K562 (cell line): ENCODE data around the gene RHEX. TPM values are rescaled to one million over a fixed set of nuclear protein-coding genes. Genes with fewer than 3 reads are reported as not detected.

Experiments used
- ATAC-seq: fragments of 200-7000 bp; cut with Tn5 transposase; 3 replicates; pipeline ENCODE4 v1.9.1; 2020; ENCODE audit warnings: moderate library complexity
- BruUV-seq: library from RNA; stranded (reverse); fragments of 400-500 nt; replicated peaks from 2 replicates; lab custom pipeline; 2021; lab: Mats Ljungman, UMichigan
- CTCF ChIA-PET: fragments of 300-600 bp; formaldehyde crosslinking; extraction: SDS; loops from one replicate; lab custom pipeline; 2021; ENCODE audit warnings: low intra/inter-chr PET ratio; lab: Yijun Ruan, JAX
- POLR2A ChIA-PET: fragments of 300-600, 350-650 bp; sonication (Branson Sonifier 250); formaldehyde crosslinking; extraction: SDS; loops from one replicate; lab custom pipeline; 2021; ENCODE audit warnings: antibody characterized with exemption, inconsistent platforms; lab: Yijun Ruan, JAX
- DNase-seq, 4 experiments: peaks; one replicate each; pipeline versions ENCODE4 v3.0.0 to v3.0.0-alpha.2; 2011 to 2018; ENCODE audit warnings: low spot score in 3 of 4, mixed read lengths in 3 of 4; ENCODE audit errors: extremely low read depth in 1 of 4
- FAIRE-seq: peaks from 2 replicates; lab custom pipeline; 2011; peaks lifted over from hg19 to GRCh38; lab: Jason Lieb, UNC
- H2AFZ ChIP-seq: 2 replicates; pipeline ENCODE4 v1.6.0; 2011; ENCODE audit warnings: low read depth, low read length, control low read depth, inconsistent platforms
- H3K27ac ChIP-seq: fragments of 200-600 bp; 3 replicates; pipeline ENCODE4 v1.8.0; 2011; ENCODE audit warnings: low read depth, mild to moderate bottlenecking, control low read depth, inconsistent platforms, low read length, moderate library complexity, mixed read lengths; ENCODE audit errors: extremely low read depth
- H3K27me3 ChIP-seq, 2 experiments: fragments of 300-600 bp in 1 of 2; 2 replicates in 1 of 2; 3 replicates in 1 of 2; pipeline versions ENCODE4 v1.6.0 to v1.8.0; 2011; ENCODE audit warnings: inconsistent platforms in 2 of 2, low read length in 2 of 2, mild to moderate bottlenecking in 1 of 2, mixed read lengths in 1 of 2, moderate library complexity in 1 of 2; ENCODE audit not compliant: control insufficient read depth in 2 of 2, insufficient read depth in 2 of 2
- H3K36me3 ChIP-seq: fragments of 300-600 bp; 3 replicates; pipeline ENCODE4 v1.8.0; 2011; ENCODE audit warnings: mild to moderate bottlenecking, low read length, inconsistent platforms; ENCODE audit not compliant: control insufficient read depth, insufficient read depth
- H3K4me1 ChIP-seq, 2 experiments: fragments of 200-600 bp in 1 of 2; replicated peaks in 1 of 2; 2 replicates in 1 of 2; 3 replicates in 1 of 2; pipeline versions ENCODE4 v1.5.1 to v1.8.0; 2011; ENCODE audit warnings: inconsistent platforms in 2 of 2, low read length in 2 of 2, mild to moderate bottlenecking in 1 of 2, mixed read lengths in 1 of 2, moderate library complexity in 1 of 2; ENCODE audit not compliant: control insufficient read depth in 2 of 2, insufficient read depth in 2 of 2
- H3K4me2 ChIP-seq: 2 replicates; pipeline ENCODE4 v1.6.1; 2011; ENCODE audit warnings: low read length, control low read depth, inconsistent platforms, mixed read lengths; ENCODE audit not compliant: insufficient read depth
- H3K4me3 ChIP-seq: fragments of 200-600 bp; sonication (generic), shearing (Covaris generic); 2 replicates; pipeline ENCODE4 v1.5.1; 2016; ENCODE audit warnings: control low read depth, inconsistent platforms
- H3K79me2 ChIP-seq: fragments of 200-600 bp; 3 replicates; pipeline ENCODE4 v1.8.0; 2011; ENCODE audit warnings: low read length, inconsistent platforms; ENCODE audit not compliant: control insufficient read depth, insufficient read depth
- H3K9ac ChIP-seq, 2 experiments: 2 replicates each; pipeline versions ENCODE4 v1.6.0 to v1.6.1; 2011; ENCODE audit warnings: low read depth in 2 of 2, low read length in 2 of 2, control low read depth in 1 of 2, inconsistent platforms in 1 of 2, mild to moderate bottlenecking in 1 of 2, mixed read lengths in 1 of 2; ENCODE audit not compliant: insufficient read depth in 1 of 2
- H3K9me1 ChIP-seq: one replicate; pipeline ENCODE4 v1.6.0; 2011; ENCODE audit warnings: inconsistent platforms, mild to moderate bottlenecking, low read length, moderate library complexity; ENCODE audit not compliant: control insufficient read depth, insufficient read depth
- H3K9me3 ChIP-seq: replicated peaks from 2 replicates; pipeline ENCODE4 v1.5.1; 2011; ENCODE audit warnings: low read depth, low read length, inconsistent platforms; ENCODE audit not compliant: control insufficient read depth, insufficient read depth
- H4K20me1 ChIP-seq: replicated peaks from 2 replicates; pipeline ENCODE4 v1.6.1; 2011; ENCODE audit warnings: low read length, inconsistent platforms, mixed read lengths; ENCODE audit not compliant: control insufficient read depth, insufficient read depth
- ATF2 ChIP-seq: sonication (generic); formaldehyde crosslinking; IDR thresholded peaks from 2 replicates; pipeline ENCODE4 v1.8.1; 2022; ENCODE audit warnings: missing genetic modification reagents
- CCAR2 ChIP-seq: fragments of 200-400 bp; formaldehyde crosslinking; IDR thresholded peaks from 2 replicates; pipeline ENCODE4 v1.6.1; 2017; ENCODE audit warnings: mild to moderate bottlenecking, low read depth, low read length
- CHD1 ChIP-seq: fragments of 200-600 bp; sonication (generic); IDR thresholded peaks from one replicate; pipeline ENCODE4 v1.6.1; 2012; ENCODE audit warnings: mild to moderate bottlenecking, moderate library complexity, low read length, inconsistent platforms
- ELF4 ChIP-seq: fragments of 450-650 bp; formaldehyde crosslinking; IDR thresholded peaks from 2 replicates; pipeline ENCODE4 v1.4.0; 2022; ENCODE audit warnings: missing genetic modification characterization
- ETV5 ChIP-seq: sonication (generic); formaldehyde crosslinking; IDR thresholded peaks from 2 replicates; pipeline ENCODE4 v1.4.0; 2020; ENCODE audit warnings: low read depth, mild to moderate bottlenecking, missing genetic modification reagents
- HNRNPK ChIP-seq: fragments of 200-400 bp; formaldehyde crosslinking; IDR thresholded peaks from one replicate; pipeline ENCODE4 v1.6.1; 2018; ENCODE audit warnings: mild to moderate bottlenecking, low read depth, low read length; ENCODE audit not compliant: poor library complexity, severe bottlenecking
- NCOA2 ChIP-seq, 2 experiments: fragments of 450-650 bp; IDR thresholded peaks; 2 replicates each; pipeline ENCODE4 v1.6.1; 2018; ENCODE audit warnings: mild to moderate bottlenecking in 2 of 2, moderate library complexity in 1 of 2; ENCODE audit not compliant: partially characterized antibody in 2 of 2
- STAT5A ChIP-seq: IDR thresholded peaks from 2 replicates; pipeline ENCODE4 v1.6.1; 2012; ENCODE audit warnings: low read length, inconsistent platforms, borderline replicate concordance
- TAF15 ChIP-seq: fragments of 200-400 bp; formaldehyde crosslinking; IDR thresholded peaks from 2 replicates; pipeline ENCODE4 v1.6.1; 2017; ENCODE audit warnings: mild to moderate bottlenecking, low read depth, low read length, moderate library complexity
- THRAP3 ChIP-seq: fragments of 450-650 bp; IDR thresholded peaks from 2 replicates; pipeline ENCODE4 v1.6.1; 2016; ENCODE audit warnings: mild to moderate bottlenecking, inconsistent platforms, borderline replicate concordance
- ZBED1 ChIP-seq: IDR thresholded peaks from 2 replicates; pipeline ENCODE4 v1.6.1; 2014
- ZNF282 ChIP-seq: sonication (generic); formaldehyde crosslinking; IDR thresholded peaks from 2 replicates; pipeline ENCODE4 v1.8.1; 2023; ENCODE audit warnings: missing genetic modification reagents
- WGBS: fragments of 100-300 bp; shearing (Covaris generic); methylation state at CpG from one replicate; pipeline ENCODE4 v1.1.6; 2016; ENCODE audit warnings: low coverage, mixed read lengths; ENCODE audit not compliant: insufficient coverage; ENCODE audit errors: missing lambda C conversion rate; 5-methylcytosine and 5-hydroxymethylcytosine counted together
- in situ Hi-C: fragments of 300-500 bp; cut with MboI; formaldehyde crosslinking; loops from 4 replicates; pipeline ENCODE4 v1.15.0; 2018; ENCODE audit warnings: inconsistent platforms, mixed read lengths
- intact Hi-C: fragments of 100-400 bp; cut with micrococcal nuclease; formaldehyde crosslinking; loops from 2 replicates; pipeline ENCODE4 v1.14.2; 2022
- polyA plus RNA-seq, 8 experiments: library from polyadenylated mRNA; depleted of rRNA in 4 of 8; stranded (reverse) in 5 of 8; unstranded in 3 of 8; fragments of >200 nt; fragmentation: Nextera tagmentation in 2 of 8; fragmentation: Illumina TruSeq in 1 of 8; extraction: Ambion mirVana in 2 of 8; extraction: Trizol in 1 of 8; gene quantifications; 2 replicates each; pipeline versions ENCODE4 v1.2.1 to v1.2.3, GENCODE V29; 2011 to 2014; ENCODE audit warnings: inconsistent platforms in 1 of 8, missing spikeins in 1 of 8
- total RNA-seq, 7 experiments: library from RNA; depleted of rRNA in 6 of 7; stranded (reverse); fragments of >200 nt in 6 of 7; fragmentation: Illumina TruSeq in 2 of 7; extraction: Trizol in 2 of 7; gene quantifications; 2 replicates each; pipeline versions ENCODE4 v1.2.1 to v1.2.3, GENCODE V29; 2011 to 2021; ENCODE audit warnings: low replicate concordance in 1 of 7
- TF ChIP-seq, protein P1 (sequence below), 3 experiments: IDR thresholded peaks in 2 of 3; conservative IDR thresholded peaks in 1 of 3; 2 replicates each; pipeline ENCODE4 v1.5.1; 2011 to 2012; ENCODE audit warnings: low read length in 3 of 3, mild to moderate bottlenecking in 3 of 3, control low read depth in 2 of 3, improper control_type of control experiment in 1 of 3, inconsistent platforms in 1 of 3, low read depth in 1 of 3, mixed read lengths in 1 of 3, moderate library complexity in 1 of 3; ENCODE audit not compliant: insufficient read depth in 2 of 3
- TF ChIP-seq, protein P2 (sequence below), 2 experiments: fragments of 150-350 bp in 1 of 2; IDR thresholded peaks; 2 replicates each; pipeline ENCODE4 v1.6.1; 2012 to 2016; ENCODE audit warnings: low read depth in 2 of 2, low read length in 2 of 2, mild to moderate bottlenecking in 1 of 2, moderate library complexity in 1 of 2

Gene RHEX
- total and polyA plus RNA-seq, 9 of the 15 experiments (the other 6 are each of a cell fraction or from before 2014, with no cell fraction given), result not detected

GRCh38 chr1:206101351-206102045, 48.5 kb downstream of the RHEX start:
- BruUV-seq, result no TSS peak
- H3K9me3 ChIP-seq, result no peaks in the 10 kb centered on the region
- CTCF ChIA-PET, result no interaction called here
- peaks cover 4% of the 10 kb centered on the region in 2 experiments; a peak in 1 of 5 replicates for H3K4me1 ChIP-seq
- no peaks in the 10 kb centered on the region for H4K20me1 ChIP-seq
- POLR2A ChIA-PET, result interaction anchor here (0.6 to 2.0 kb wide), 3 partner anchors 9 to 494 kb away, joined by 3 to 7 read pairs (median 3); no protein-coding TSS in a partner anchor
- peaks cover 19 to 37% of the 10 kb centered on the region in 2 experiments; a peak in 4 of 5 replicates for H3K27me3 ChIP-seq
- no peak overlapping the region for H3K4me2 ChIP-seq
- H3K9me1 ChIP-seq, result no peaks in the 10 kb centered on the region
- no peak overlapping the region for H3K9ac ChIP-seq
- H3K79me2 ChIP-seq, result no peaks in the 10 kb centered on the region
- no peak overlapping the region for H2AFZ ChIP-seq
- H3K27ac ChIP-seq, result no peak overlapping the region
- no peak for TF ChIP-seq CHD1
- TF ChIP-seq, protein P1, sequence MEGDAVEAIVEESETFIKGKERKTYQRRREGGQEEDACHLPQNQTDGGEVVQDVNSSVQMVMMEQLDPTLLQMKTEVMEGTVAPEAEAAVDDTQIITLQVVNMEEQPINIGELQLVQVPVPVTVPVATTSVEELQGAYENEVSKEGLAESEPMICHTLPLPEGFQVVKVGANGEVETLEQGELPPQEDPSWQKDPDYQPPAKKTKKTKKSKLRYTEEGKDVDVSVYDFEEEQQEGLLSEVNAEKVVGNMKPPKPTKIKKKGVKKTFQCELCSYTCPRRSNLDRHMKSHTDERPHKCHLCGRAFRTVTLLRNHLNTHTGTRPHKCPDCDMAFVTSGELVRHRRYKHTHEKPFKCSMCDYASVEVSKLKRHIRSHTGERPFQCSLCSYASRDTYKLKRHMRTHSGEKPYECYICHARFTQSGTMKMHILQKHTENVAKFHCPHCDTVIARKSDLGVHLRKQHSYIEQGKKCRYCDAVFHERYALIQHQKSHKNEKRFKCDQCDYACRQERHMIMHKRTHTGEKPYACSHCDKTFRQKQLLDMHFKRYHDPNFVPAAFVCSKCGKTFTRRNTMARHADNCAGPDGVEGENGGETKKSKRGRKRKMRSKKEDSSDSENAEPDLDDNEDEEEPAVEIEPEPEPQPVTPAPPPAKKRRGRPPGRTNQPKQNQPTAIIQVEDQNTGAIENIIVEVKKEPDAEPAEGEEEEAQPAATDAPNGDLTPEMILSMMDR (IDR thresholded peaks at IDR 0.05 in 2 of 3, conservative IDR thresholded peaks at IDR 0.05 in 1 of 3; ENCODE audit: insufficient read depth in 2 of 3, low read depth in 1 of 3, low read length in 3 of 3), result no peak
- TF ChIP-seq ELF4, result no peak
- no peak for TF ChIP-seq HNRNPK
- TF ChIP-seq NCOA2 (IDR thresholded peaks at IDR 0.05; ENCODE audit: partially characterized antibody in 2 of 2), result no peak
- TF ChIP-seq CCAR2, result no peak
- no peak for TF ChIP-seq ZNF282 (CRISPR knock-in tag)
- TF ChIP-seq THRAP3, result no peak
- no peak for TF ChIP-seq ATF2 (CRISPR knock-in tag)
- no peak for TF ChIP-seq TAF15
- no peak for TF ChIP-seq STAT5A
- TF ChIP-seq ETV5, result no peak
- TF ChIP-seq ZBED1, result no peak
- TF ChIP-seq, protein P2, sequence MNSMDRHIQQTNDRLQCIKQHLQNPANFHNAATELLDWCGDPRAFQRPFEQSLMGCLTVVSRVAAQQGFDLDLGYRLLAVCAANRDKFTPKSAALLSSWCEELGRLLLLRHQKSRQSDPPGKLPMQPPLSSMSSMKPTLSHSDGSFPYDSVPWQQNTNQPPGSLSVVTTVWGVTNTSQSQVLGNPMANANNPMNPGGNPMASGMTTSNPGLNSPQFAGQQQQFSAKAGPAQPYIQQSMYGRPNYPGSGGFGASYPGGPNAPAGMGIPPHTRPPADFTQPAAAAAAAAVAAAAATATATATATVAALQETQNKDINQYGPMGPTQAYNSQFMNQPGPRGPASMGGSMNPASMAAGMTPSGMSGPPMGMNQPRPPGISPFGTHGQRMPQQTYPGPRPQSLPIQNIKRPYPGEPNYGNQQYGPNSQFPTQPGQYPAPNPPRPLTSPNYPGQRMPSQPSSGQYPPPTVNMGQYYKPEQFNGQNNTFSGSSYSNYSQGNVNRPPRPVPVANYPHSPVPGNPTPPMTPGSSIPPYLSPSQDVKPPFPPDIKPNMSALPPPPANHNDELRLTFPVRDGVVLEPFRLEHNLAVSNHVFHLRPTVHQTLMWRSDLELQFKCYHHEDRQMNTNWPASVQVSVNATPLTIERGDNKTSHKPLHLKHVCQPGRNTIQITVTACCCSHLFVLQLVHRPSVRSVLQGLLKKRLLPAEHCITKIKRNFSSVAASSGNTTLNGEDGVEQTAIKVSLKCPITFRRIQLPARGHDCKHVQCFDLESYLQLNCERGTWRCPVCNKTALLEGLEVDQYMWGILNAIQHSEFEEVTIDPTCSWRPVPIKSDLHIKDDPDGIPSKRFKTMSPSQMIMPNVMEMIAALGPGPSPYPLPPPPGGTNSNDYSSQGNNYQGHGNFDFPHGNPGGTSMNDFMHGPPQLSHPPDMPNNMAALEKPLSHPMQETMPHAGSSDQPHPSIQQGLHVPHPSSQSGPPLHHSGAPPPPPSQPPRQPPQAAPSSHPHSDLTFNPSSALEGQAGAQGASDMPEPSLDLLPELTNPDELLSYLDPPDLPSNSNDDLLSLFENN (IDR thresholded peaks at IDR 0.05; ENCODE audit: low read depth in 2 of 2, low read length in 2 of 2), result no peak
- no peaks in the 10 kb centered on the region for H3K36me3 ChIP-seq
- intact Hi-C loops (loop anchor here (10.0 kb wide), 1 partner anchor 427 kb away; no protein-coding TSS in a partner anchor), in situ Hi-C loops (loop anchor here (5.0 to 10.0 kb wide), 2 partner anchors 119 to 177 kb away; no protein-coding TSS in a partner anchor)
- WGBS, result under 1% methylated on average over 6 of the region's 6 CpGs
- FAIRE-seq (no peak), DNase-seq (no peak), ATAC-seq (no peak)
- no peak overlapping the region for H3K4me3 ChIP-seq
